Keratinocyte (primary cell): Measurements from ENCODE around the gene KBTBD8.

Source experiments
- CTCF ChIP-seq, 3 experiments: IDR thresholded peaks in 1 of 3; conservative IDR thresholded peaks in 1 of 3; optimal IDR thresholded peaks in 1 of 3; 2 replicates in 2 of 3; 3 replicates in 1 of 3; pipeline versions ENCODE3 to v1.5.1; 2011; ENCODE audit warnings: low read length in 3 of 3, mild to moderate bottlenecking in 3 of 3, moderate library complexity in 2 of 3, control low read depth in 1 of 3, inconsistent platforms in 1 of 3; ENCODE audit not compliant: insufficient read depth in 2 of 3; ENCODE audit errors: extremely low read depth in 1 of 3
- EZH2 ChIP-seq: IDR thresholded peaks from one replicate; pipeline ENCODE4 v1.6.1; 2012; ENCODE audit warnings: inconsistent platforms, mild to moderate bottlenecking, low read length, moderate library complexity

- no peak for TF ChIP-seq CTCF (optimal IDR thresholded peaks at IDR 0.05 in 1 of 3, IDR thresholded peaks at IDR 0.05 in 1 of 3, conservative IDR thresholded peaks at IDR 0.05 in 1 of 3; ENCODE audit: extremely low read depth in 1 of 3, insufficient read depth in 2 of 3, low read length in 3 of 3)
- no peak for TF ChIP-seq EZH2
These were observed 19.1 kb downstream of the KBTBD8 start for GRCh38 chr3:67017211-67017610.
